ENCODE data around the gene WTAP.

DNA sequence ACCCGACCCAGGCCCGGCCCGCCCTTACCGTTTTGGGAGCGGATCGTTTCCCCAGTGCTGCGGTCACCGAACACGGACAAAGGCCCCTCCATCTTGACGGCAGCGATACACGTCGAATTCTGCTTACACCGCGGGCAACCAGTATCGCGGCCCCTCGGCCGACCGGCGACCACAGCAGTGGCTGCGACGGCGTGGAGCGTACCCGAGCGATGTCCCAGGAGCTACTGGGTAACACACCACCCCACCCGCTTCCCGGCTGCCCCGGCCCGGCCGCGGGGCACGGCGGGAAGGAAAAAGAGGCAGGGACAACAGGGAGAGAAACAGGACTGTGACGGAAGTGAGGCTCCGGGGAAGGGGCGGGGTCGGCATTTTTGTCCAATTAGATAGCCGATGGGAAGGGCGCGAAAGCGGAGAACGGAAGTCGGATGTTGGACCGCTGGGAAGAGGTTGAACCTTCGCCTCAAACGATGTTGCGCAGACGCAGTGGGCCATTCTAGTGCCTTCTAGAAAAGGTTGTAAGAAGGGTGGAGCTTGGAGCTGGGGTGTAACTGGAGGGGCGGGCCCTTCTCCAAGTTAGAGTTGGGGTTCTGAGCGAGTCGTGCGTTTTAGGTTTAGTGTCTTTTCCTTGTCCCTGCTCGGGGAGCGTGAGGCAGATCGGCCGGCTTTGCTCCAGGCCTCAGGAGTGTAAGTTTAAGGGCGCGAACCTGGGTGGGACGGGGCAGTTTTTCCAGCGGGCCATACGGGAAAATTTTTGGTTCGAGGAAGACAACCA, 62.3 kb downstream of the WTAP start, which contains the start of gene TCP1:
- TF ChIP-seq, protein P1, sequence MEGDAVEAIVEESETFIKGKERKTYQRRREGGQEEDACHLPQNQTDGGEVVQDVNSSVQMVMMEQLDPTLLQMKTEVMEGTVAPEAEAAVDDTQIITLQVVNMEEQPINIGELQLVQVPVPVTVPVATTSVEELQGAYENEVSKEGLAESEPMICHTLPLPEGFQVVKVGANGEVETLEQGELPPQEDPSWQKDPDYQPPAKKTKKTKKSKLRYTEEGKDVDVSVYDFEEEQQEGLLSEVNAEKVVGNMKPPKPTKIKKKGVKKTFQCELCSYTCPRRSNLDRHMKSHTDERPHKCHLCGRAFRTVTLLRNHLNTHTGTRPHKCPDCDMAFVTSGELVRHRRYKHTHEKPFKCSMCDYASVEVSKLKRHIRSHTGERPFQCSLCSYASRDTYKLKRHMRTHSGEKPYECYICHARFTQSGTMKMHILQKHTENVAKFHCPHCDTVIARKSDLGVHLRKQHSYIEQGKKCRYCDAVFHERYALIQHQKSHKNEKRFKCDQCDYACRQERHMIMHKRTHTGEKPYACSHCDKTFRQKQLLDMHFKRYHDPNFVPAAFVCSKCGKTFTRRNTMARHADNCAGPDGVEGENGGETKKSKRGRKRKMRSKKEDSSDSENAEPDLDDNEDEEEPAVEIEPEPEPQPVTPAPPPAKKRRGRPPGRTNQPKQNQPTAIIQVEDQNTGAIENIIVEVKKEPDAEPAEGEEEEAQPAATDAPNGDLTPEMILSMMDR (conservative IDR thresholded peaks at IDR 0.05): no peak
- TF ChIP-seq EZH2 (IDR thresholded peaks at IDR 0.05; ENCODE audit: low read depth): no peak
